ENCODE measurements around the gene GAPVD1.

GAPVD1 gene

DNA sequence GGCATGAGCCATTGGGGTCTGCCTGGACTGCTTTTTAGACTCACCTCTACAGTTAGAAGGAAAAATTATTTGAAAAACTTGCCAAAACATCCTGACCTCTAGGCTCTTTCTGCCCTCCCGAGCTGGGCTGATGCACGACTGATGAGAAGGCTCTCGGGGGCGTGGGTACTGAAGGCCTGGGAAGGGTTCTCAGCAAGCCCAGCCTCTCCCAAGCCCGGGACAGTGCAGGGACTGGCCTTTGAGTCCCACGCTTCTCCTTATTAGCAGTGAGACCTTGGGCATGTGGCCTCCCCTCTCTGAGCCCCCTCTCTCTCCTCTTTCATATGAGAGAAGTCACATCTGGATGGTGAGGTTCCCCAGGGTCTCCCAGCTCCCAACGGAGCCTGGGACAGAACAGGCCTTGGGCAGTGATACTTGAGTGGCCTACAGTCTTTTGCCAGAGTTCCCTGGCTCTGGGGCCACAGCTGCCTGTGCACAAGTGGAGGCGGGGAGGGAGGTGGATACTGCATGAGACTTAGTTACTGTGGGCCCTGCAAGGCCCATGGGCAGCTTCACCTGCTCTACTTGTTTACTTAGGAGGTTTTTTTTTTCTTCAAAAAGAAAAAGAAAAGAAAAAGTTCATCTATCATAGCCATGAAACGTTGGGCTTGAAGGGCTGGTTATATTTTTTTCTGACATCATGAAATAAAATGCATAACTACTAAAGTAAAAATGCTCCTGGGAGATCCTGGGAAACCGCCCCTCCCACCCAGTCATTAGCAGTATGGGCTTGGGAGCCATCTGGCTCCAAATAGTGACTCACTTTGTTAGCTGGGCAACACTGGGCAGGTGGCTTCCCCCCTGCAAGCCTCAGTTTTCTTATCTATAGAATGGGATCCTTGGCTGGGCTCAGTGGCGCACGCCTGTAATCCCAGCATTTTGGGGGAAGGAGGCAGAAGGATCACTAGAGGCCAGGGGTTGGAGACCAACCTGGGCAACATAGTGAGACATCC lies 139.4 kb downstream of the GAPVD1 start:
- no peaks in the 10 kb centered on the region for H3K36me3 ChIP-seq (ENCODE audit: control insufficient read depth, insufficient read depth, low read length)
- no peak for DNase-seq (ENCODE audit: extremely low read depth, insufficient read length)

DNA sequence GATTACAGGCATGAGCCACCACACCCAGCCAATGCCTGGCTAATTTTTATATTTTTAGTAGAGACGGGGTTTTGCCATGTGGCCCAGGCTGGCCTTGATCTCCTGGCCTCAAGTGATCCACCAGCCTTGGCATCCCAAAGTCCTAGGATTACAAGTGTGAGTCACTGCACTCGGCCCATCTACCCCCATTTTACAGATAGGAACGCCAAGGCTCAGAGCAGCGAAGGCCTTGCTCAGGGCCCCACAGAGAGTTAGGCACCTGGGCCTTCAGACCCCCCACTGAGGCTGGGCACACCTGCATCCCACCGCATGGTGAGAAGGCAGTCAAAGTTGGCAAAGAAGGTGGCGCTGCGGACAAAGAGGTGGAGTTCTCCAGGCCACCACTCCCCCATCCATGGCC lies 143.1 kb downstream of the GAPVD1 start:
- no peak for DNase-seq (ENCODE audit: extremely low read depth, insufficient read length)
- Histone ChIP-seq H3K4me3 (replicated peaks; ENCODE audit: low read depth, low read length) (no peak overlapping the region), H3K36me3 (ENCODE audit: control insufficient read depth, insufficient read depth, low read length) (no peaks in the 10 kb centered on the region), H3K27me3 (replicated peaks; ENCODE audit: control insufficient read depth, insufficient read depth, low read length) (no peaks in the 10 kb centered on the region; the same call in 1 of the 2 replicates)
- TF ChIP-seq, protein P1, sequence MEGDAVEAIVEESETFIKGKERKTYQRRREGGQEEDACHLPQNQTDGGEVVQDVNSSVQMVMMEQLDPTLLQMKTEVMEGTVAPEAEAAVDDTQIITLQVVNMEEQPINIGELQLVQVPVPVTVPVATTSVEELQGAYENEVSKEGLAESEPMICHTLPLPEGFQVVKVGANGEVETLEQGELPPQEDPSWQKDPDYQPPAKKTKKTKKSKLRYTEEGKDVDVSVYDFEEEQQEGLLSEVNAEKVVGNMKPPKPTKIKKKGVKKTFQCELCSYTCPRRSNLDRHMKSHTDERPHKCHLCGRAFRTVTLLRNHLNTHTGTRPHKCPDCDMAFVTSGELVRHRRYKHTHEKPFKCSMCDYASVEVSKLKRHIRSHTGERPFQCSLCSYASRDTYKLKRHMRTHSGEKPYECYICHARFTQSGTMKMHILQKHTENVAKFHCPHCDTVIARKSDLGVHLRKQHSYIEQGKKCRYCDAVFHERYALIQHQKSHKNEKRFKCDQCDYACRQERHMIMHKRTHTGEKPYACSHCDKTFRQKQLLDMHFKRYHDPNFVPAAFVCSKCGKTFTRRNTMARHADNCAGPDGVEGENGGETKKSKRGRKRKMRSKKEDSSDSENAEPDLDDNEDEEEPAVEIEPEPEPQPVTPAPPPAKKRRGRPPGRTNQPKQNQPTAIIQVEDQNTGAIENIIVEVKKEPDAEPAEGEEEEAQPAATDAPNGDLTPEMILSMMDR (IDR thresholded peaks at IDR 0.05; ENCODE audit: insufficient read depth, low read length, poor library complexity, severe bottlenecking), result no peak

More for the DNA sequence above, 139.4 kb downstream of the GAPVD1 start:
- H3K4me3 ChIP-seq (replicated peaks; ENCODE audit: low read depth, low read length), result no peak overlapping the region
- H3K27me3 ChIP-seq (replicated peaks; ENCODE audit: control insufficient read depth, insufficient read depth, low read length), result no peaks in the 10 kb centered on the region; the same call in 1 of the 2 replicates
- TF ChIP-seq, protein P1 (IDR thresholded peaks at IDR 0.05; ENCODE audit: insufficient read depth, low read length, poor library complexity, severe bottlenecking), result no peak

GRCh38 chr9:125405938-125406809 lies 144.5 kb downstream of the GAPVD1 start:
- H3K4me3 ChIP-seq (replicated peaks; ENCODE audit: low read depth, low read length), result no peak overlapping the region
- no peaks in the 10 kb centered on the region; the same call in 1 of the 2 replicates for H3K27me3 ChIP-seq (replicated peaks; ENCODE audit: control insufficient read depth, insufficient read depth, low read length)
- TF ChIP-seq, protein P1 (IDR thresholded peaks at IDR 0.05; ENCODE audit: insufficient read depth, low read length, poor library complexity, severe bottlenecking), result no peak
- no peaks in the 10 kb centered on the region for H3K36me3 ChIP-seq (ENCODE audit: control insufficient read depth, insufficient read depth, low read length)
- no peak for DNase-seq (ENCODE audit: extremely low read depth, insufficient read length)

DNA sequence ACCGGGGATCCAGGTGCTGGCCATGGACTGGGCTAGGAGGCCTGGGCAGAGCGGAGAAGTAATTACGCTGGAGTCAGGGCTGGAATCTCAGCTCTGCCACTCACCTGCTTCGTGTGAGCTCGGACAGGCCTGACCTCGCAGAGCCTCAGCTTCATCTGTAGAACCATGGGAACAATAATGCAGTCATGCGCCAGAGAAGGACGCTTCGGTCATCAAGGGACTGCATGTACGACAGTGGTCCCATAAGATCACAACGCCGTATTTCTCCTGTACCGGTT lies 145.1 kb downstream of the GAPVD1 start:
- no peaks in the 10 kb centered on the region for H3K36me3 ChIP-seq (ENCODE audit: control insufficient read depth, insufficient read depth, low read length)
- no peaks in the 10 kb centered on the region; the same call in 1 of the 2 replicates for H3K27me3 ChIP-seq (replicated peaks; ENCODE audit: control insufficient read depth, insufficient read depth, low read length)
- TF ChIP-seq, protein P1 (IDR thresholded peaks at IDR 0.05; ENCODE audit: insufficient read depth, low read length, poor library complexity, severe bottlenecking), result no peak
- no peak for DNase-seq (ENCODE audit: extremely low read depth, insufficient read length)
- no peak overlapping the region for H3K4me3 ChIP-seq (replicated peaks; ENCODE audit: low read depth, low read length)

DNA sequence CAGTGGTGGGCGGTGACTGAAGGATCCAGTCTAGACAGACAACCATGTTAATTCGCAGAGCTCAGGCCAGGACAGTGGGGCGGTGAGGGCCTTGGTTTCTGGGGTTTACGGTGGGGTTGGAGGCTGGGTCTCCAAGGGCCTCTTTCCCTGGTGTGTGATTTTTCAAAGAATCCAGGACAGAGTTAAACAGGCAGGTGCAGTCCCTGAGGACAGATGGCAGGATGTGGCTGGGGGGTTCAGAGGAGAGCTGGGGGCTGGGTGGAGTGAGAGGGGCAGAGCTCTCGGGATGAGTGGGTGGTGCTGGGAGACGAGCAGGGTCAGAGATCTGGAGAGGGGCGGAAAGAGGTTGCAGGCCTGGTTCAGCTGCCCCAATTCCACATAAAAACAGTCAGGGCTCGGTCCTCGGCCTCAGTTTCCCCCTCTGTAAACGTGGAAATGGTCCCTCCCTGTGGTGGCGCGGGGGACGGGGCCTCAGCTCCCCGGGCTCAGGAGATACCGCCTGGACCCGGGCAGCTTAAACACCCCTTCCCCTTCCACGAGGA lies 145.9 kb downstream of the GAPVD1 start:
- Histone ChIP-seq H3K4me3 (replicated peaks; ENCODE audit: low read depth, low read length) (peak overlapping the region; percentile 65), H3K27me3 (replicated peaks; ENCODE audit: control insufficient read depth, insufficient read depth, low read length) (no peaks in the 10 kb centered on the region; the same call in 1 of the 2 replicates), H3K36me3 (ENCODE audit: control insufficient read depth, insufficient read depth, low read length) (no peaks in the 10 kb centered on the region)
- TF ChIP-seq, protein P1 (IDR thresholded peaks at IDR 0.05; ENCODE audit: insufficient read depth, low read length, poor library complexity, severe bottlenecking), result no peak
- DNase-seq (ENCODE audit: extremely low read depth, insufficient read length), result no peak
